Stimulated activated CD4-positive, alpha-beta T cell treated with anti-CD3 and anti-CD28 coated beads, Interleukin-2, amount 100 ng/mL, for 24 hours (primary cell): Measurements from ENCODE around the gene EVA1B.
A peak's percentile ranks its signal among the peaks of the same experiment; 100 is the strongest.

ENCODE experiments used
- DNase-seq, 2 donors: peaks; one replicate each; pipeline ENCODE4 v3.0.0-alpha.2; 2020

Gene EVA1B

GRCh38 chr1:36323636-36324352, at the start of gene EVA1B:
Gene EVA1B, minus strand, starts transcription at chr1:36323645. Its CDS starts 608 bp downstream, at chr1:36323037.
- DNase-seq, result peak in 1 of 2 donors; percentile 67

GRCh38 chr1:36372617-36373016, 49.2 kb upstream of the EVA1B start:
- DNase-seq, result no peak

GRCh38 chr1:36369061-36369861, 45.8 kb upstream of the EVA1B start:
- DNase-seq, result peak; percentile 90 to 93

GRCh38 chr1:36367798-36368197, 44.4 kb upstream of the EVA1B start:
- DNase-seq, result no peak

GRCh38 chr1:36367066-36367465, 43.6 kb upstream of the EVA1B start:
- DNase-seq, result no peak

- peak; percentile 41 to 42 for DNase-seq
These were observed 42.7 kb upstream of the EVA1B start for GRCh38 chr1:36366091-36366661.

- no peak for DNase-seq
These were observed 41.9 kb upstream of the EVA1B start for GRCh38 chr1:36365381-36365780.

GRCh38 chr1:36359911-36360550, 36.6 kb upstream of the EVA1B start:
- no peak for DNase-seq

GRCh38 chr1:36359383-36359782, 35.9 kb upstream of the EVA1B start:
- DNase-seq, result no peak

GRCh38 chr1:36358514-36359084, 35.2 kb upstream of the EVA1B start:
- no peak for DNase-seq

- DNase-seq, result no peak
These were observed 32.4 kb upstream of the EVA1B start for GRCh38 chr1:36355811-36356210.

GRCh38 chr1:36354486-36354885, 31.0 kb upstream of the EVA1B start:
- DNase-seq, result no peak

GRCh38 chr1:36352910-36353878, 29.7 kb upstream of the EVA1B start:
- DNase-seq, result no peak

- DNase-seq, result no peak
These were observed 28.9 kb upstream of the EVA1B start for GRCh38 chr1:36352125-36352909.

- DNase-seq, result no peak
These were observed 28.0 kb upstream of the EVA1B start for GRCh38 chr1:36351227-36351977.

GRCh38 chr1:36350659-36351226, 27.3 kb upstream of the EVA1B start:
- DNase-seq, result peak; percentile 44 to 52

GRCh38 chr1:36349839-36350238, 26.4 kb upstream of the EVA1B start:
- no peak for DNase-seq

- DNase-seq, result peak in 1 of 2 donors; percentile 13
These were observed 25.8 kb upstream of the EVA1B start for GRCh38 chr1:36349241-36349671.

- no peak for DNase-seq
These were observed 23.4 kb upstream of the EVA1B start for GRCh38 chr1:36346741-36347370.
